ENCODE results near the gene CHAC1. TPM values are rescaled to one million over a fixed set of nuclear protein-coding genes. Genes with fewer than 3 reads are reported as not detected.

Gene CHAC1
- polyA plus RNA-seq, 3 donors, result 0.15 TPM; not detected in 2

GRCh38 chr15:40912478-40912877, 40.8 kb upstream of the CHAC1 start:
- H3K27ac Mint-ChIP-seq, result no peak overlapping the region

GRCh38 chr15:40914013-40914412, 39.3 kb upstream of the CHAC1 start:
- H3K36me3 ChIP-seq (replicated peaks in 1 of 2; ENCODE audit: control insufficient read depth in 1 of 2, insufficient read depth in 2 of 2, low read length in 2 of 2), result no peaks in the 10 kb centered on the region
- no peaks in the 10 kb centered on the region for H3K27me3 ChIP-seq (ENCODE audit: control insufficient read depth in 2 of 2, insufficient read depth in 2 of 2, low read length in 2 of 2)
- peaks cover 21 to 24% of the 10 kb centered on the region in 2 donors for H3K4me1 ChIP-seq (ENCODE audit: control insufficient read depth in 1 of 2, insufficient read depth in 2 of 2, low read length in 2 of 2)
- no peaks in the 10 kb centered on the region for H3K9me3 ChIP-seq (replicated peaks in 1 of 2; ENCODE audit: control insufficient read depth in 1 of 2, insufficient read depth in 1 of 2, low read length in 2 of 2)
- H3K9me3 Mint-ChIP-seq, result peaks cover 0 to 2% (median 0%) of the 10 kb centered on the region in 7 donors
- H3K27ac ChIP-seq (ENCODE audit: low read depth in 1 of 2, low read length in 2 of 2), result no peak overlapping the region
- no peak overlapping the region for H3K4me3 ChIP-seq (replicated peaks in 1 of 3; ENCODE audit: low read depth in 2 of 3, low read length in 3 of 3)
- WGBS (ENCODE audit: insufficient coverage), result 94% methylated on average over 12 of the region's 12 CpGs
- no peak overlapping the region for H3K27ac Mint-ChIP-seq
- H2AFZ ChIP-seq (ENCODE audit: insufficient read depth, low read depth, low read length, poor library complexity, severe bottlenecking), result no peak overlapping the region
- H4K20me1 ChIP-seq (ENCODE audit: insufficient read depth, low read length), result no peaks in the 10 kb centered on the region
- H3K9ac ChIP-seq (ENCODE audit: insufficient read depth, low read length, poor library complexity, severe bottlenecking), result no peak overlapping the region
- intact Hi-C loops (cut with micrococcal nuclease), result no loop called here
- no peak overlapping the region for H3K4me3 Mint-ChIP-seq
- H3K4me2 ChIP-seq (replicated peaks; ENCODE audit: extremely low read depth, low read length, poor library complexity, severe bottlenecking), result no peak overlapping the region
- TF ChIP-seq CTCF (IDR thresholded peaks at IDR 0.05), result no peak
- no peaks in the 10 kb centered on the region for H3K36me3 Mint-ChIP-seq
- peaks cover 0 to 7% (median 5%) of the 10 kb centered on the region in 3 donors for H3K27me3 Mint-ChIP-seq (ENCODE audit: low read depth in 3 of 3)
- no peaks in the 10 kb centered on the region for H3K79me2 ChIP-seq (ENCODE audit: insufficient read depth, low read length)
- no peak for DNase-seq
- H3K4me1 Mint-ChIP-seq, result peaks cover 25% of the 10 kb centered on the region

More at GRCh38 chr15:40912478-40912877, 40.8 kb upstream of the CHAC1 start:
- Histone ChIP-seq H3K36me3 (replicated peaks in 1 of 2; ENCODE audit: control insufficient read depth in 1 of 2, insufficient read depth in 2 of 2, low read length in 2 of 2) (no peaks in the 10 kb centered on the region), H3K9ac (ENCODE audit: insufficient read depth, low read length, poor library complexity, severe bottlenecking) (no peak overlapping the region), H3K79me2 (ENCODE audit: insufficient read depth, low read length) (no peaks in the 10 kb centered on the region), H3K4me1 (ENCODE audit: control insufficient read depth in 1 of 2, insufficient read depth in 2 of 2, low read length in 2 of 2) (peaks cover 29 to 39% of the 10 kb centered on the region in 2 donors), H3K27me3 (ENCODE audit: control insufficient read depth in 2 of 2, insufficient read depth in 2 of 2, low read length in 2 of 2) (no peaks in the 10 kb centered on the region), H3K4me2 (replicated peaks; ENCODE audit: extremely low read depth, low read length, poor library complexity, severe bottlenecking) (no peak overlapping the region), H3K27ac (ENCODE audit: low read depth in 1 of 2, low read length in 2 of 2) (no peak overlapping the region), H3K4me3 (replicated peaks in 1 of 3; ENCODE audit: low read depth in 2 of 3, low read length in 3 of 3) (no peak overlapping the region), H2AFZ (ENCODE audit: insufficient read depth, low read depth, low read length, poor library complexity, severe bottlenecking) (no peak overlapping the region), H3K9me3 (replicated peaks in 1 of 2; ENCODE audit: control insufficient read depth in 1 of 2, insufficient read depth in 1 of 2, low read length in 2 of 2) (no peaks in the 10 kb centered on the region), H4K20me1 (ENCODE audit: insufficient read depth, low read length) (no peaks in the 10 kb centered on the region)
- Mint-ChIP-seq H3K4me3 (no peak overlapping the region), H3K27me3 (ENCODE audit: low read depth in 3 of 3) (peaks cover 0 to 7% (median 5%) of the 10 kb centered on the region in 3 donors), H3K36me3 (no peaks in the 10 kb centered on the region), H3K9me3 (peaks cover 0 to 2% (median 0%) of the 10 kb centered on the region in 7 donors), H3K4me1 (peaks cover 39% of the 10 kb centered on the region)
- intact Hi-C loops (cut with micrococcal nuclease), result no loop called here
- no peak for TF ChIP-seq CTCF (IDR thresholded peaks at IDR 0.05)
- WGBS (ENCODE audit: insufficient coverage), result 71% methylated on average over 2 of the region's 6 CpGs
- no peak for DNase-seq
